Thyroid gland (tissue), 4 donors: ENCODE measurements around the gene SUSD3.

Experiments
- CTCF ChIP-seq, 6 experiments: fragments of 200-600 bp in 3 of 6; fragments of 450-650 bp in 3 of 6; sonication (generic) in 3 of 6; IDR thresholded peaks; one replicate each; pipeline ENCODE4 v1.5.1; 2016 to 2019; ENCODE audit warnings: antibody characterized with exemption in 6 of 6, mild to moderate bottlenecking in 2 of 6, inconsistent platforms in 1 of 6, moderate library complexity in 1 of 6
- POLR2A ChIP-seq, 2 donors: fragments of 450-650 bp; IDR thresholded peaks; one replicate each; pipeline ENCODE4 v1.6.1; 2017; ENCODE audit warnings: antibody characterized with exemption in 2 of 2, mild to moderate bottlenecking in 2 of 2, moderate library complexity in 1 of 2

- TF ChIP-seq POLR2A (IDR thresholded peaks at IDR 0.05) (no peak), CTCF (IDR thresholded peaks at IDR 0.05) (no peak)
Measured at GRCh38 chr9:93131599-93132286, 73.2 kb downstream of the SUSD3 start.
